ENCODE data around the gene EHD1.
A peak's percentile ranks its signal among the peaks of the same experiment; 100 is the strongest.

EHD1 gene

GRCh38 chr11:64878494-64879243 lies at the start of gene EHD1:
Gene EHD1, minus strand, starts transcription at chr11:64878621. Its CDS starts 157 bp downstream, at chr11:64878464.
- peak; percentile 100 for DNase-seq

- no peak for DNase-seq
These were observed 48.3 kb upstream of the EHD1 start for GRCh38 chr11:64926689-64927088.

- no peak for DNase-seq
These were observed 47.4 kb upstream of the EHD1 start for GRCh38 chr11:64925536-64926436.

- peak; percentile 55 for DNase-seq
These were observed 46.5 kb upstream of the EHD1 start for GRCh38 chr11:64924910-64925284.

DNA sequence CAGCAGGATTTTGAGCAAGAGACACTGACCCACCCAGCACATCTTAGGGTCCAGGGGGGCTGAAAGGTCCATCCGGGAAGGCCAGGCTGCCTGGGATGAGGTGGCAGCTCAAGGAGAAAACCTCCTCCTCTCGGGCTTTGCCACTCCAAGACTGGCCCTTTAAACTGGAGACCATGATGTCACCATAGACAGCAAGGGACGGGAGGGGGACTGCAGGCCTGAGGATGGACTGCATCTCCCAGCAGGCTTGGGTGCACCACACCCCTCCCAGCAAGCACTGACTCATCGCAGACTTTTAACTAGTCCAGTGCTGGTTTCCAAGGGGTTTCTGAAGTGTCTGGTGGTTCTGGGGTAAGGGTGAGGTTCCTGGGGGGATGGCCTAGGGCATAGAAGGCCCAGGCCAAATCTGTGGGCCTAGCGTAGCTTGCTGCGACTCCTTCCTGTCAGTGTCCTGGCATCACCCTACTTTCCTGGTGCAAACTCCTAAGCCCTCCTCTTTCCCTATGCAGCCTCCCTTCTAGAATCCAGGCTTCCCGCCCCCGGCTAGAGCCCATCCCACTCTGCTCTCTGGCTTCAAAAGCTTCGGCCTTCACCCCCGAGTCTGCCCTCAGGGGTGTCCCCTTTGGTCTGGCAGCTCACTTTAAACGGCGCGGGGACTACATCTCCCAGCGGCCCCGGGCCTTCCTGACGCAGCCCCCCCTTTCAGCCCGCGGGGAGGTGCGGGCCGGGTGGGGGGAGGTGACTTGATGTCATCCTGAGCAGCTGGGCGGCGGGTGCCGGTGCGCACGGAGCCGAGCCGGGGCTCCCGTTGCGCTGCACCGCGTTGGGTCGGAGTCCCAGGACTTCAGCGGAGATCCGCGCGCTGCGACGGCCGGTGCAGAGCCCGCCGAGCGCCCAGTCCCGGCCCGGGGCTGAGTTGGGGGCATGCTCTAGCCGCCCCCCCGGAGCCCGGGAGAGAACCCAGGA lies 45.8 kb upstream of the EHD1 start, which contains the start of gene PPP2R5B:
PPP2R5B (plus strand) TSS at position 746 of the 966 bp plus-strand sequence. CDS start 1,046 bp downstream, outside the sequence.
- DNase-seq = peak; percentile 95

DNA sequence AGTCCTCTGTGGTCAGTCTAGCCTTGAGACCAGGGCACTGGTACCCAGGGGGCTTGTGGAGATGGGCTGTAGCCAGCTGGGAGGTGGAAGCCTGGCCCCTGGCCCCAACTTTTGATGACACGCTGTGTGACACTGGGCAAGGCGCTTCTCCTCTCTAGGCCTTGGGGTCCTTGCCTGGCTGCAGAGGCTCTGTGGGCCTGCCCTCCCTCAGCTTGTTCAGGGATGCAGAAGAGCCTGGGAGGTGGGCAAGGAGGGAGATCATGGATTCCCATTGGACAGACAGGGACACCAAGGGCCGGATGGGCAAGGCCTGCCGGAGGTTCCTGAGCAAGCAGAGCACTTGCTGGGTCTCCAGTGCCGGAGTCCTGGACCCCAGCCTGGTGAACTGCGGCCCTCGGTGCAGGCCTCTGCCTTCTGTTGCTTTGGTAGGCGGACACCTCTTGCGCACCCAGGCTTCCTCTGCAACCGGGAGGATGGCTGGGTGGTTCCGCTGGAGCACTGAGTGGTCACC lies 44.8 kb upstream of the EHD1 start:
- no peak for DNase-seq

GRCh38 chr11:64921384-64921783 lies 43.0 kb upstream of the EHD1 start:
- no peak for DNase-seq

DNA sequence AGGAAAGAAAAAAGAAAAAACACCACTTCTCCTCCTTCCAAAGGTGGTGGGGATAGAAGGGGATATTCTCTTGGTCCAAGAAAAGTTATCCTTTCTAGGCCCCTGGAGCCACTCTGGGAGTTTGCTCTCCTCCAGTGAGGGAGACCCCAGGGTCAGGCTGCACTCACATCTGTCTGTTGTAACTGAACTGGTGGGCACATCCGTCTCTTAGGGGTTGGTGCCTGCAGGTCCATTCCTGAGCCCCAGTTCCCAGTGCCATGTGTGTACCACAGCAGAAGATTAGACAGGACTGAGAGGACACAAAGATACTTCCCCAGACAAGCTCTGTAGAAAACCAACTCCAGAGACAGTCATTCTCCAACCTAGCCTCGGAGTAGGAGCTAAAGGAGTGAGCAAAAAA lies 41.7 kb upstream of the EHD1 start:
- no peak for DNase-seq

GRCh38 chr11:64919627-64920026 lies 41.2 kb upstream of the EHD1 start:
- DNase-seq = no peak

GRCh38 chr11:64918017-64918416 lies 39.6 kb upstream of the EHD1 start:
- no peak for DNase-seq

- DNase-seq = no peak
These were observed 39.2 kb upstream of the EHD1 start for GRCh38 chr11:64917663-64917995.

DNA sequence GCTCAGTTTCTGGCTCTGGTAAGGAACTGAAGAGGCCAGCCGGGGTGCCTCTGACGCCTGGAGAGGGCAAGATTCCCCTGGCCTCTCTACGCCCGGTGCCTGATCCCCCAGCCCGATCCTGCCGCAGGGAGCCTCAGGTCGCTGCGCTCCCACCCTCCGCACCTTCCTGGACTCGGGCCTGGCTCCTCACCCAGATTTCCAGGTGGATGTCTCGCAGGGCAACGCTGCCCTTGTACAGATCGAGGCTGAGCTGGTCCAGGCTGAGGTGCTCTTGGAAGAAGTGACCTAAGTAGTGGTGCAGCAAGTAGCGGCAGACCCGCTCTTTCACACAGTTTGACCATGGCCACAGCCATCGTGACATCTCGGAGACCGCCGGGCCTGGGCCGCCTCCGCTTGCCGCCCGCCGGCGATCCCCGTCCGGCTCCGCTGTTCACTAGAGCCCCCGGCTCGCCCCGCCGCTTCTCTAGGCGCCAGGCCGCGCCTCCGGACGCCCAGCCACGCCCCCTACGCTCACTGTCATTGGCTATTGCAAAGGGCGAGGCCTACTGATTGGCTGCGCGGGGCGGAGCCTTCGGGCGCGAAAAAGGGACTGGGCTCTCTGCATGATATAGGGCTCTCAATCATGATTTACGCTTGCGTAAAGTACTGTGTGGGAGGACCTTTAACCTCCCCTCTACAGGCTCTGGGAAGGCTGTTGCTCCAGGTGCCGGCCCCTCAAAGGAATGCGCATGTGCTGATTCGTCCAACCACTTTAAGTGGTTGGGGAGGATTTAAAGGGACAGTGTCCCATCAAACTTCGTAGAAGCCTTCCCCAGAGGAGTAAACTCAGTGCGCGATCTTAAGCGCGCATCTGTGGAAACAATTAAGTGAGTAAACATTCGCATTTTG lies 38.6 kb upstream of the EHD1 start, which contains the start of gene ATG2A:
ATG2A (minus strand) TSS at position 435 of the 888 bp plus-strand sequence; CDS start at position 361, 74 bp downstream.
- peak; percentile 100 for DNase-seq

- DNase-seq = peak; percentile 81
These were observed 37.8 kb upstream of the EHD1 start for GRCh38 chr11:64916040-64916774.

DNA sequence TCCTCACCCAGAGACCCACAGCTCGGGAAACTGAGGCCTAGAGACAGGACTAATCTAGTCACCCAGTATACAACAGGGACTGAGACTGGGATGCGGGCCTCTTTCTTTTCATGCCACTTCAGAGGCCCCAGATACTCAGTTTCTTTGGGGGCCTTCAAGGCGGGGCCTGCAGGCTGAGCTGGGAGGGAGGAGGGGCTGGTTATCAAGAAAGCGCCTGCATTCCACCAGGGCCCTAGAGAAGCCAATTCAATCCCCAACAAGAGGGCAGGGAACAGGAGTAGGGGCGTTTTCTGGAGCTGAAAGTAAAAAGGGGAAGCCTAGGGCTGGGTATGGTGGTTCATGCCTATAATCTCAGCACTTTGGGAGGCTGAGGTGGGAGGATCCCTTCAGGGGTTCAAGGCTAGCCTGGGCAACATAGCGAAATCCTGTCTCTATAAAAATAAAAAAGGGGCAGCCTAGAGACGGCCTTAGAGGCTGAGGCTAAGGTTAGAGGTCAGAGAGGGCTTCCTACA lies 37.0 kb upstream of the EHD1 start:
- no peak for DNase-seq

GRCh38 chr11:64914123-64914522 lies 35.7 kb upstream of the EHD1 start:
- no peak for DNase-seq

- DNase-seq = no peak
These were observed 34.8 kb upstream of the EHD1 start for GRCh38 chr11:64913171-64913727.

- no peak for DNase-seq
These were observed 33.3 kb upstream of the EHD1 start for GRCh38 chr11:64911689-64912088.

DNA sequence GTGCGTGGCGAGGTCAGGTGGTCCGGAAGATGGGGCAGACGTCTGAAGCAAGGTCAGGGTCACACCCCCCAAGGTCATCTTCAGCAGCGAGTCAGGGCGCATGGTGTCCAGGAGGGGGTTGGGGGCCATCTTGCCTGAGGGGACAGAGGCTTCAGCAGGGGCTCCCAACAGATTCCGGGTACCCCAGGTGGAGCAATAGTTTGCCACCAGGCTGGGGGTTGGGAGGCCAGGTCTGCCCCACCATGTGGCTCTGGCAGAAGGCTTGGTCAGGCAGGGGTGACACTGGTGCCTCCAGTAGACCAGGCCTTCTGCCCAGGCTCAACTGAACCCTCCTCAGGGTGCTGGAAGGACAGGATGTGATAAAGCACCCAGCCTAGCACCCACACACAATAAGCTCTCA lies 32.7 kb upstream of the EHD1 start:
- DNase-seq = no peak

GRCh38 chr11:64910451-64911093 lies 32.2 kb upstream of the EHD1 start:
- no peak for DNase-seq

Measured in DMS53 (cell line).